CD14-positive monocyte (primary cell): ENCODE measurements around the gene DYNC1I1. TPM values are rescaled to one million over a fixed set of nuclear protein-coding genes. Genes with fewer than 3 reads are reported as not detected.

Source experiments
- DNase-seq, 3 donors: peaks; one replicate each; pipeline ENCODE4 v3.0.0-alpha.2; 2011 to 2022
- H2AFZ ChIP-seq: 2 replicates; pipeline ENCODE4 v1.6.0; 2012; ENCODE audit warnings: mild to moderate bottlenecking, low read depth, low read length, inconsistent platforms; ENCODE audit not compliant: insufficient read depth, poor library complexity, severe bottlenecking
- H3K27ac ChIP-seq, 2 donors: 1 replicate in 1 of 2; 2 replicates in 1 of 2; pipeline ENCODE4 v1.5.1; 2012 to 2013; ENCODE audit warnings: low read length in 2 of 2, control low read depth in 1 of 2, inconsistent platforms in 1 of 2, low read depth in 1 of 2, mild to moderate bottlenecking in 1 of 2
- H3K27me3 ChIP-seq, 2 donors: one replicate each; pipeline versions ENCODE4 v1.6.0 to v1.6.1; 2011 to 2013; ENCODE audit warnings: low read length in 2 of 2; ENCODE audit not compliant: control insufficient read depth in 2 of 2, insufficient read depth in 2 of 2
- H3K36me3 ChIP-seq, 2 donors: replicated peaks in 1 of 2; 1 replicate in 1 of 2; 2 replicates in 1 of 2; pipeline versions ENCODE4 v1.5.1 to v1.6.1; 2012 to 2013; ENCODE audit warnings: low read length in 2 of 2, control low read depth in 1 of 2, inconsistent platforms in 1 of 2, mild to moderate bottlenecking in 1 of 2; ENCODE audit not compliant: insufficient read depth in 2 of 2, control insufficient read depth in 1 of 2
- H3K4me1 ChIP-seq, 2 donors: 1 replicate in 1 of 2; 2 replicates in 1 of 2; pipeline versions ENCODE4 v1.5.1 to v1.6.1; 2012 to 2013; ENCODE audit warnings: low read length in 2 of 2, control low read depth in 1 of 2, inconsistent platforms in 1 of 2, mild to moderate bottlenecking in 1 of 2, moderate library complexity in 1 of 2; ENCODE audit not compliant: insufficient read depth in 2 of 2, control insufficient read depth in 1 of 2
- H3K4me2 ChIP-seq: replicated peaks from 2 replicates; pipeline ENCODE3; 2012; ENCODE audit warnings: low read length, moderate library complexity, mild to moderate bottlenecking; ENCODE audit not compliant: poor library complexity, severe bottlenecking; ENCODE audit errors: extremely low read depth
- H3K4me3 ChIP-seq, 3 experiments: fragments of 200-600 bp in 1 of 3; sonication (generic) in 1 of 3; replicated peaks in 1 of 3; 1 replicate in 2 of 3; 2 replicates in 1 of 3; pipeline ENCODE4 v1.5.1; 2011 to 2013; ENCODE audit warnings: low read length in 3 of 3, mild to moderate bottlenecking in 3 of 3, control low read depth in 2 of 3, low read depth in 2 of 3, inconsistent platforms in 1 of 3, moderate library complexity in 1 of 3
- H3K79me2 ChIP-seq: 2 replicates; pipeline ENCODE4 v1.6.0; 2012; ENCODE audit warnings: mild to moderate bottlenecking, control low read depth, inconsistent platforms, low read length, moderate library complexity; ENCODE audit not compliant: insufficient read depth
- H3K9ac ChIP-seq: 2 replicates; pipeline ENCODE4 v1.6.0; 2017; ENCODE audit warnings: low read length, mild to moderate bottlenecking; ENCODE audit not compliant: insufficient read depth, poor library complexity, severe bottlenecking
- H3K9me3 ChIP-seq, 2 donors: replicated peaks in 1 of 2; 1 replicate in 1 of 2; 2 replicates in 1 of 2; pipeline versions ENCODE4 v1.5.1 to v1.6.1; 2012 to 2013; ENCODE audit warnings: low read length in 2 of 2, control low read depth in 1 of 2; ENCODE audit not compliant: control insufficient read depth in 1 of 2, insufficient read depth in 1 of 2
- H4K20me1 ChIP-seq: 2 replicates; pipeline ENCODE4 v1.6.0; 2012; ENCODE audit warnings: mild to moderate bottlenecking, low read length, control low read depth, moderate library complexity; ENCODE audit not compliant: insufficient read depth
- H3K27ac Mint-ChIP-seq, 7 donors: one replicate each; pipeline ENCODE4 v1.8.0; 2020; ENCODE audit warnings: mild to moderate bottlenecking in 7 of 7, mixed read lengths in 7 of 7, moderate library complexity in 6 of 7, inconsistent platforms in 2 of 7
- H3K27me3 Mint-ChIP-seq, 3 donors: one replicate each; pipeline ENCODE4 v1.8.0; 2021 to 2022; ENCODE audit warnings: low read depth in 3 of 3, mild to moderate bottlenecking in 3 of 3, mixed read lengths in 3 of 3, moderate library complexity in 3 of 3, inconsistent platforms in 1 of 3
- H3K36me3 Mint-ChIP-seq, 2 donors: one replicate each; pipeline ENCODE4 v1.8.0; 2020; ENCODE audit warnings: mixed read lengths in 2 of 2, inconsistent platforms in 1 of 2, mild to moderate bottlenecking in 1 of 2
- H3K4me1 Mint-ChIP-seq: one replicate; pipeline ENCODE4 v1.8.0; 2020; ENCODE audit warnings: mild to moderate bottlenecking, mixed read lengths
- H3K4me3 Mint-ChIP-seq, 2 donors: one replicate each; pipeline ENCODE4 v1.8.0; 2020; ENCODE audit warnings: mild to moderate bottlenecking in 2 of 2, mixed read lengths in 2 of 2, moderate library complexity in 1 of 2
- H3K9me3 Mint-ChIP-seq, 7 donors: one replicate each; pipeline ENCODE4 v1.8.0; 2020 to 2022; ENCODE audit warnings: mixed read lengths in 7 of 7, mild to moderate bottlenecking in 6 of 7, moderate library complexity in 6 of 7, inconsistent platforms in 2 of 7
- whole genome bisulfite sequencing: methylation state at CpG from one replicate; pipeline ENCODE4 v1.1.5; 2013; ENCODE audit warnings: missing lambda C conversion rate; ENCODE audit not compliant: insufficient coverage; 5-methylcytosine and 5-hydroxymethylcytosine counted together
- intact Hi-C, 2 donors: fragments of 100-400 bp; cut with micrococcal nuclease; formaldehyde crosslinking; loops; one replicate each; pipeline versions ENCODE4 v1.15.0 to v1.15.1; 2023
- polyA plus RNA-seq, 3 donors: library from polyadenylated mRNA; depleted of rRNA in 1 of 3; unstranded in 2 of 3; stranded (reverse) in 1 of 3; fragments of 300-500 nt in 2 of 3; fragments of >200 nt in 1 of 3; fragmentation: Illumina TruSeq in 2 of 3; gene quantifications; 1 replicate in 2 of 3; 2 replicates in 1 of 3; pipeline ENCODE4 v1.2.3, GENCODE V29; 2012 to 2021
- TF ChIP-seq, protein P1 (sequence below): fragments of 200-600 bp; IDR thresholded peaks from one replicate; pipeline ENCODE4 v1.8.0; 2022; ENCODE audit warnings: antibody characterized with exemption, mild to moderate bottlenecking

Gene DYNC1I1
- polyA plus RNA-seq, 3 donors = not detected

- intact Hi-C loops = no loop called here
- H3K27me3 Mint-ChIP-seq = peaks cover 0 to 7% (median under 1%) of the 10 kb centered on the region in 3 donors
Measured at GRCh38 chr7:95886501-95887090, 114.2 kb downstream of the DYNC1I1 start.

GRCh38 chr7:95893484-95893883, 121.1 kb downstream of the DYNC1I1 start:
- H3K9me3 Mint-ChIP-seq = peaks cover 0 to 5% (median 0%) of the 10 kb centered on the region in 7 donors
- no peak overlapping the region for H3K4me3 Mint-ChIP-seq
- no peaks in the 10 kb centered on the region for H3K36me3 ChIP-seq
- H4K20me1 ChIP-seq = no peaks in the 10 kb centered on the region
- H3K4me3 ChIP-seq = no peak overlapping the region
- H3K79me2 ChIP-seq = no peaks in the 10 kb centered on the region
- no peaks in the 10 kb centered on the region for H3K4me1 ChIP-seq
- TF ChIP-seq, protein P1, sequence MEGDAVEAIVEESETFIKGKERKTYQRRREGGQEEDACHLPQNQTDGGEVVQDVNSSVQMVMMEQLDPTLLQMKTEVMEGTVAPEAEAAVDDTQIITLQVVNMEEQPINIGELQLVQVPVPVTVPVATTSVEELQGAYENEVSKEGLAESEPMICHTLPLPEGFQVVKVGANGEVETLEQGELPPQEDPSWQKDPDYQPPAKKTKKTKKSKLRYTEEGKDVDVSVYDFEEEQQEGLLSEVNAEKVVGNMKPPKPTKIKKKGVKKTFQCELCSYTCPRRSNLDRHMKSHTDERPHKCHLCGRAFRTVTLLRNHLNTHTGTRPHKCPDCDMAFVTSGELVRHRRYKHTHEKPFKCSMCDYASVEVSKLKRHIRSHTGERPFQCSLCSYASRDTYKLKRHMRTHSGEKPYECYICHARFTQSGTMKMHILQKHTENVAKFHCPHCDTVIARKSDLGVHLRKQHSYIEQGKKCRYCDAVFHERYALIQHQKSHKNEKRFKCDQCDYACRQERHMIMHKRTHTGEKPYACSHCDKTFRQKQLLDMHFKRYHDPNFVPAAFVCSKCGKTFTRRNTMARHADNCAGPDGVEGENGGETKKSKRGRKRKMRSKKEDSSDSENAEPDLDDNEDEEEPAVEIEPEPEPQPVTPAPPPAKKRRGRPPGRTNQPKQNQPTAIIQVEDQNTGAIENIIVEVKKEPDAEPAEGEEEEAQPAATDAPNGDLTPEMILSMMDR = no peak
- no peaks in the 10 kb centered on the region for H3K9me3 ChIP-seq
- H3K4me2 ChIP-seq = no peak overlapping the region
- no peak overlapping the region for H3K27ac ChIP-seq
- H3K27me3 Mint-ChIP-seq = peaks cover 13 to 40% (median 17%) of the 10 kb centered on the region in 3 donors
- H2AFZ ChIP-seq = no peak overlapping the region
- no peaks in the 10 kb centered on the region for H3K4me1 Mint-ChIP-seq
- no peaks in the 10 kb centered on the region for H3K36me3 Mint-ChIP-seq
- intact Hi-C loops = no loop called here
- peaks cover 13 to 20% of the 10 kb centered on the region in 2 donors for H3K27me3 ChIP-seq
- H3K27ac Mint-ChIP-seq = no peak overlapping the region
- no peak for DNase-seq
- H3K9ac ChIP-seq = no peak overlapping the region

More at GRCh38 chr7:95886501-95887090, 114.2 kb downstream of the DYNC1I1 start:
- H2AFZ ChIP-seq = no peak overlapping the region
- no peaks in the 10 kb centered on the region for H3K79me2 ChIP-seq
- H3K27ac Mint-ChIP-seq = peak overlapping the region in 1 of 7 donors; percentile 37
- H3K9me3 Mint-ChIP-seq = peaks cover 0 to 2% (median 0%) of the 10 kb centered on the region in 7 donors
- no peaks in the 10 kb centered on the region for H3K27me3 ChIP-seq
- peak; percentile 6 to 57 (median 8) for DNase-seq
- H3K36me3 Mint-ChIP-seq = no peaks in the 10 kb centered on the region
- H3K9ac ChIP-seq = no peak overlapping the region
- no peak overlapping the region for H3K4me3 ChIP-seq
- H3K4me3 Mint-ChIP-seq = no peak overlapping the region
- H3K9me3 ChIP-seq = no peaks in the 10 kb centered on the region
- no peak overlapping the region for H3K27ac ChIP-seq
- 35% methylated on average over 4 of the region's 4 CpGs for WGBS
- TF ChIP-seq, protein P1 = no peak
- H3K36me3 ChIP-seq = no peaks in the 10 kb centered on the region
- no peaks in the 10 kb centered on the region for H3K4me1 ChIP-seq
- peaks cover 3% of the 10 kb centered on the region for H3K4me1 Mint-ChIP-seq
- no peaks in the 10 kb centered on the region for H4K20me1 ChIP-seq
- H3K4me2 ChIP-seq = no peak overlapping the region
